Gastroesophageal sphincter (tissue), 4 donors: ENCODE measurements around the gene RLN3. TPM values are rescaled to one million over a fixed set of nuclear protein-coding genes. Genes with fewer than 3 reads are reported as not detected.

Source experiments
- ATAC-seq: fragments of 150-250 bp; one replicate; pipeline ENCODE4 v1.9.1; 2016; ENCODE audit warnings: mild to moderate bottlenecking, moderate library complexity
- H3K27ac ChIP-seq, 4 donors: fragments of 200-600 bp; sonication (generic) in 3 of 4; 1 replicate in 3 of 4; 2 replicates in 1 of 4; pipeline ENCODE4 v1.5.1; 2016 to 2019
- H3K27me3 ChIP-seq: fragments of 200-600 bp; sonication (generic); one replicate; pipeline ENCODE4 v1.5.1; 2019
- H3K36me3 ChIP-seq, 2 donors: fragments of 200-600 bp; sonication (generic); one replicate each; pipeline ENCODE4 v1.5.1; 2019; ENCODE audit warnings: control low read depth in 1 of 2
- H3K4me1 ChIP-seq, 3 donors: fragments of 200-600 bp; sonication (generic); 1 replicate in 2 of 3; 2 replicates in 1 of 3; pipeline ENCODE4 v1.5.1; 2016 to 2019; ENCODE audit warnings: control low read depth in 2 of 3
- H3K4me3 ChIP-seq, 2 donors: fragments of 200-600 bp; sonication (generic); one replicate each; pipeline ENCODE4 v1.5.1; 2019; ENCODE audit warnings: mild to moderate bottlenecking in 1 of 2, moderate library complexity in 1 of 2
- H3K9me3 ChIP-seq, 3 donors: fragments of 200-600 bp; sonication (generic); one replicate each; pipeline ENCODE4 v1.5.1; 2017 to 2019; ENCODE audit warnings: control low read depth in 2 of 3
- EP300 ChIP-seq: sonication (generic); formaldehyde crosslinking; IDR thresholded peaks from one replicate; pipeline ENCODE4 v1.6.1; 2017; ENCODE audit warnings: antibody characterized with exemption, mild to moderate bottlenecking
- POLR2A ChIP-seq, 2 donors: fragments of 450-650 bp; IDR thresholded peaks; one replicate each; pipeline ENCODE4 v1.6.1; 2017; ENCODE audit warnings: antibody characterized with exemption in 2 of 2, mild to moderate bottlenecking in 2 of 2, moderate library complexity in 1 of 2
- POLR2AphosphoS5 ChIP-seq: sonication (generic); formaldehyde crosslinking; IDR thresholded peaks from one replicate; pipeline ENCODE4 v1.6.1; 2017; ENCODE audit warnings: antibody characterized with exemption
- WGBS, 2 donors: methylation state at CpG; one replicate each; pipeline ENCODE4 v1.1.5; 2018; ENCODE audit warnings: low coverage in 1 of 2; 5-methylcytosine and 5-hydroxymethylcytosine counted together
- total RNA-seq, 4 donors: library from RNA; depleted of rRNA; stranded (reverse); fragments of >200 nt; gene quantifications; one replicate each; pipeline ENCODE4 v1.1.0, GENCODE V29; 2016
- TF ChIP-seq, protein P1 (sequence below), 4 experiments: fragments of 200-600 bp in 2 of 4; fragments of 450-650 bp in 2 of 4; sonication (generic) in 1 of 4; IDR thresholded peaks; one replicate each; pipeline ENCODE4 v1.5.1; 2017 to 2019; ENCODE audit warnings: antibody characterized with exemption in 4 of 4, mild to moderate bottlenecking in 2 of 4, moderate library complexity in 2 of 4

The RLN3 gene
- total RNA-seq, 4 donors from 2014 or later = not detected

- H3K36me3 ChIP-seq = peaks cover 0 to 49% of the 10 kb centered on the region in 2 donors
- no peak for TF ChIP-seq EP300
- TF ChIP-seq POLR2A (IDR thresholded peaks at IDR 0.05) = no peak
- TF ChIP-seq, protein P1, sequence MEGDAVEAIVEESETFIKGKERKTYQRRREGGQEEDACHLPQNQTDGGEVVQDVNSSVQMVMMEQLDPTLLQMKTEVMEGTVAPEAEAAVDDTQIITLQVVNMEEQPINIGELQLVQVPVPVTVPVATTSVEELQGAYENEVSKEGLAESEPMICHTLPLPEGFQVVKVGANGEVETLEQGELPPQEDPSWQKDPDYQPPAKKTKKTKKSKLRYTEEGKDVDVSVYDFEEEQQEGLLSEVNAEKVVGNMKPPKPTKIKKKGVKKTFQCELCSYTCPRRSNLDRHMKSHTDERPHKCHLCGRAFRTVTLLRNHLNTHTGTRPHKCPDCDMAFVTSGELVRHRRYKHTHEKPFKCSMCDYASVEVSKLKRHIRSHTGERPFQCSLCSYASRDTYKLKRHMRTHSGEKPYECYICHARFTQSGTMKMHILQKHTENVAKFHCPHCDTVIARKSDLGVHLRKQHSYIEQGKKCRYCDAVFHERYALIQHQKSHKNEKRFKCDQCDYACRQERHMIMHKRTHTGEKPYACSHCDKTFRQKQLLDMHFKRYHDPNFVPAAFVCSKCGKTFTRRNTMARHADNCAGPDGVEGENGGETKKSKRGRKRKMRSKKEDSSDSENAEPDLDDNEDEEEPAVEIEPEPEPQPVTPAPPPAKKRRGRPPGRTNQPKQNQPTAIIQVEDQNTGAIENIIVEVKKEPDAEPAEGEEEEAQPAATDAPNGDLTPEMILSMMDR (IDR thresholded peaks at IDR 0.05) = no peak
- no peak for TF ChIP-seq POLR2AphosphoS5
- ATAC-seq = no peak
- H3K4me3 ChIP-seq = no peak overlapping the region
- no peak overlapping the region for H3K27ac ChIP-seq
- H3K27me3 ChIP-seq = no peaks in the 10 kb centered on the region
- 80 to 100% methylated on average over 1 of the region's 7 CpGs for WGBS, 2 donors
- no peaks in the 10 kb centered on the region for H3K9me3 ChIP-seq
- peaks cover 0 to 12% (median 3%) of the 10 kb centered on the region in 3 donors for H3K4me1 ChIP-seq
Measured at GRCh38 chr19:13992025-13992424, 35.9 kb upstream of the RLN3 start.

DNA sequence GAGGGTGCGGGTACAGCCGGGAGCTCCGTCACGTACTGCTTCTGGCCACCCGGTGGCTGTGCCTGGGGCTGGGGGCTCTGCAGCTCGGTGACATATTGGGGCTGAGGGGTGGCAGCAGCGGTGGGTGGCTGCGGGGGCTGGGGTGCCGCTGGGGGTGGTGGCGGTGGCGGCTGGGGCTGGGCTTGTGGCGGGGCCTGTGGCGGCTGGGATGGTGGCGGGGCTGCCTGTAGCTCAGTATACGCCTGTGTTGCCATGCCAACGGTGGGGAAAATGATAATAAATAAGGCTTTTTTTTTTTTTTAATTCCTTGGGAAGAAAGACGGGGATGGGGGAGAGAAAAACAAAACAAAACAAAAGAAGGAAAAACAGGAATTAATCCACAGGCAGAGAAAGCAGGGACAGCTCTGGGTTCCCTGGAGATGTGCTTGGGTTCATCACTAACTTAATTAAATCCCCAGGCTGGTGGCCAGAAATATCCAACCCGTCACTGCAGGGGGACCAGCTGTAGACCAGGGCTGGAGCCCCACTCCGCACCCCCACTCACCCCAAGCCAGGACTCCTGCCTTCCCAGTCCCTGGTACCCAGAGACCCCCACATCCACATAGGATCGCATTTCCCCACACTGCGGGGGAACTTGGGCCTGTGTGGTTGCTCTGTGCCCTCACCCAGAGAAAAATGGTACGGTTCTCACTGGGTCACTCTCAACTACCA lies 34.2 kb upstream of the RLN3 start:
- no peak overlapping the region for H3K4me3 ChIP-seq
- H3K27ac ChIP-seq = no peak overlapping the region
- no peaks in the 10 kb centered on the region for H3K27me3 ChIP-seq
- peaks cover 0 to 3% (median 0%) of the 10 kb centered on the region in 3 donors for H3K9me3 ChIP-seq
- ATAC-seq = no peak
- H3K36me3 ChIP-seq = peaks cover 0 to 62% of the 10 kb centered on the region in 2 donors
- no peak for TF ChIP-seq EP300
- TF ChIP-seq, protein P1 (IDR thresholded peaks at IDR 0.05) = no peak
- TF ChIP-seq POLR2AphosphoS5 = no peak
- no peak for TF ChIP-seq POLR2A (IDR thresholded peaks at IDR 0.05)
- 60 to 69% methylated on average over 1 to 6 of the region's 22 CpGs for WGBS, 2 donors
- peaks cover 0 to 6% (median 0%) of the 10 kb centered on the region in 3 donors for H3K4me1 ChIP-seq

GRCh38 chr19:13995017-13995728 lies 32.8 kb upstream of the RLN3 start:
- H3K9me3 ChIP-seq = peaks cover 0 to 8% (median 0%) of the 10 kb centered on the region in 3 donors
- H3K27ac ChIP-seq = no peak overlapping the region
- no peak overlapping the region for H3K4me3 ChIP-seq
- H3K36me3 ChIP-seq = peaks cover 0 to 62% of the 10 kb centered on the region in 2 donors
- ATAC-seq = no peak
- TF ChIP-seq POLR2A (IDR thresholded peaks at IDR 0.05) (no peak), EP300 (no peak), POLR2AphosphoS5 (no peak)
- TF ChIP-seq, protein P1 (IDR thresholded peaks at IDR 0.05) = no peak
- peaks cover 0 to 6% (median 0%) of the 10 kb centered on the region in 3 donors for H3K4me1 ChIP-seq
- no peaks in the 10 kb centered on the region for H3K27me3 ChIP-seq
- 83 to 100% methylated on average over 3 of the region's 13 CpGs for WGBS, 2 donors

GRCh38 chr19:13995878-13996765 lies 31.8 kb upstream of the RLN3 start:
- Histone ChIP-seq H3K9me3 (peaks cover 0 to 8% (median 0%) of the 10 kb centered on the region in 3 donors), H3K4me3 (no peak overlapping the region), H3K36me3 (peaks cover 0 to 57% of the 10 kb centered on the region in 2 donors), H3K27ac (no peak overlapping the region), H3K27me3 (no peaks in the 10 kb centered on the region), H3K4me1 (peaks cover 0 to 6% (median 0%) of the 10 kb centered on the region in 3 donors)
- WGBS, 2 donors = 85 to 100% methylated on average over 4 to 6 of the region's 14 CpGs
- no peak for ATAC-seq
- TF ChIP-seq EP300 = no peak
